ENCODE data around the gene PRTFDC1.

DNA sequence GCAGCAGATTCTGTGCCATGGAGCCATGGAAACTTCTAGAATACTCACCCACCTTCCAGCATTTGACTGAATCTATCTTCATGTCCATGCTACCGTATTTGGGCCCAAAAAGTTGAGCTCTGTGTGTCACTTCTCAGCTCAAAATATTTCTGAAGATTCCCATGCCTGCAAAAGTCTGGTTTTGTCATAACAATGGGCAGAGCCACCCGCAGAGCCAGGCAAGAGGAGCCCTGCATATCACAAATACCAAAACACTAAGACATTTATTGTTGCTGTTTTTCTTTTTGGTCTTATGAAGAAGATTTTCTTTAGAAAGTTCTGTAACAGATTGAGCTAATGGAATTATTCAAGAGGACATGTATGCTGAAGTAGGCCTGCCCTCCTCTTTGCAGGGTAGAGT, 68.1 kb downstream of the PRTFDC1 start:
- TF ChIP-seq, protein P1, sequence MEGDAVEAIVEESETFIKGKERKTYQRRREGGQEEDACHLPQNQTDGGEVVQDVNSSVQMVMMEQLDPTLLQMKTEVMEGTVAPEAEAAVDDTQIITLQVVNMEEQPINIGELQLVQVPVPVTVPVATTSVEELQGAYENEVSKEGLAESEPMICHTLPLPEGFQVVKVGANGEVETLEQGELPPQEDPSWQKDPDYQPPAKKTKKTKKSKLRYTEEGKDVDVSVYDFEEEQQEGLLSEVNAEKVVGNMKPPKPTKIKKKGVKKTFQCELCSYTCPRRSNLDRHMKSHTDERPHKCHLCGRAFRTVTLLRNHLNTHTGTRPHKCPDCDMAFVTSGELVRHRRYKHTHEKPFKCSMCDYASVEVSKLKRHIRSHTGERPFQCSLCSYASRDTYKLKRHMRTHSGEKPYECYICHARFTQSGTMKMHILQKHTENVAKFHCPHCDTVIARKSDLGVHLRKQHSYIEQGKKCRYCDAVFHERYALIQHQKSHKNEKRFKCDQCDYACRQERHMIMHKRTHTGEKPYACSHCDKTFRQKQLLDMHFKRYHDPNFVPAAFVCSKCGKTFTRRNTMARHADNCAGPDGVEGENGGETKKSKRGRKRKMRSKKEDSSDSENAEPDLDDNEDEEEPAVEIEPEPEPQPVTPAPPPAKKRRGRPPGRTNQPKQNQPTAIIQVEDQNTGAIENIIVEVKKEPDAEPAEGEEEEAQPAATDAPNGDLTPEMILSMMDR (conservative IDR thresholded peaks at IDR 0.05 in 1 of 2, IDR thresholded peaks at IDR 0.05 in 1 of 2; ENCODE audit: low read depth in 1 of 2, low read length in 2 of 2), result no peak
- TF ChIP-seq EZH2 (IDR thresholded peaks at IDR 0.05; ENCODE audit: low read length, missing control alignments), result no peak
